Measurements from ENCODE around the gene CFAP47.

Gene CFAP47

DNA sequence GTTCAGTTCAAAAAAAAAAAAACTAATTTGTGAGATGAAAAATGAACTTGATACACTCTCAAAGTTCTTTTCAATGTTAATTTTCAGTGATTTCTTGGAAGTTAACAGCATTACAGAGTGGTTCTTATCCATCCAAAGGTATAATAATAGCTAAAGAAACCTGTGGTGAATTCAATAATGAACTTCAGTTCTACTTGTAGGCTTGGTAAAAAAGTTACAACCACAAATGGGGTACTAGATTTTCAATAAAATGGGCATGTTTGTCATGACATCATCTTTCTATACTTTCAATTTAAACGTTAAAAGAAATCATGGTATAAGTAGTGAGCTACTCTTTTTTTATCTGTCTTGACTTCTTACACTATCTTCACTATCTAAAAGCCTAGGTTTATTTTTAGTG lies 424.8 kb downstream of the CFAP47 start:
- DNase-seq: no peak
- Histone ChIP-seq H3K36me3 (replicated peaks) (no peaks in the 10 kb centered on the region), H3K27ac (no peak overlapping the region), H3K27me3 (replicated peaks) (no peaks in the 10 kb centered on the region), H3K4me3 (ENCODE audit: low read depth, low read length) (no peak overlapping the region)
- TF ChIP-seq, protein P1, sequence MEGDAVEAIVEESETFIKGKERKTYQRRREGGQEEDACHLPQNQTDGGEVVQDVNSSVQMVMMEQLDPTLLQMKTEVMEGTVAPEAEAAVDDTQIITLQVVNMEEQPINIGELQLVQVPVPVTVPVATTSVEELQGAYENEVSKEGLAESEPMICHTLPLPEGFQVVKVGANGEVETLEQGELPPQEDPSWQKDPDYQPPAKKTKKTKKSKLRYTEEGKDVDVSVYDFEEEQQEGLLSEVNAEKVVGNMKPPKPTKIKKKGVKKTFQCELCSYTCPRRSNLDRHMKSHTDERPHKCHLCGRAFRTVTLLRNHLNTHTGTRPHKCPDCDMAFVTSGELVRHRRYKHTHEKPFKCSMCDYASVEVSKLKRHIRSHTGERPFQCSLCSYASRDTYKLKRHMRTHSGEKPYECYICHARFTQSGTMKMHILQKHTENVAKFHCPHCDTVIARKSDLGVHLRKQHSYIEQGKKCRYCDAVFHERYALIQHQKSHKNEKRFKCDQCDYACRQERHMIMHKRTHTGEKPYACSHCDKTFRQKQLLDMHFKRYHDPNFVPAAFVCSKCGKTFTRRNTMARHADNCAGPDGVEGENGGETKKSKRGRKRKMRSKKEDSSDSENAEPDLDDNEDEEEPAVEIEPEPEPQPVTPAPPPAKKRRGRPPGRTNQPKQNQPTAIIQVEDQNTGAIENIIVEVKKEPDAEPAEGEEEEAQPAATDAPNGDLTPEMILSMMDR (IDR thresholded peaks at IDR 0.05; ENCODE audit: low read depth, low read length, missing control alignments): no peak
- in situ Hi-C loops (cut with HindIII; ENCODE audit: low pct_ligation_motif_present, low sequenced_read_pairs): no loop called here

DNA sequence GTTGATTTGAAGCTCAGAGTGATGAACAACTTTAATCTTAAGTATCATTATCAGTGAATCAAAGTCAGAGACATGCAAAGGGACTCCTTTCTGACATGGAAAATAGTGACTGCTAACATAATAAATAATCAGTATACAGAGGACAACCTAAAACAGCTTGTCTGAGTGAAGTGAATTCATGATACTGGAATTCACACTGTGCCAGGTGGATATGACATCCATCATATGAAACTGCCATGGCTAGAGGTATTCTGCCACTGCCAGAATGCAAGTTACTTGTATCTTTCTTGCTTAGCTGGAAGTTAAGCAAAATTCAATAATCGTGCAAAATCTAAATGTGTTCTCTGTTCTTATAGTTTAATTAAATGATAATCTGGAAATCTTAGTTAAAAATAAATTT lies 429.0 kb downstream of the CFAP47 start:
- no peak for DNase-seq
- in situ Hi-C loops (cut with HindIII; ENCODE audit: low pct_ligation_motif_present, low sequenced_read_pairs): no loop called here
- TF ChIP-seq, protein P1 (IDR thresholded peaks at IDR 0.05; ENCODE audit: low read depth, low read length, missing control alignments): no peak

DNA sequence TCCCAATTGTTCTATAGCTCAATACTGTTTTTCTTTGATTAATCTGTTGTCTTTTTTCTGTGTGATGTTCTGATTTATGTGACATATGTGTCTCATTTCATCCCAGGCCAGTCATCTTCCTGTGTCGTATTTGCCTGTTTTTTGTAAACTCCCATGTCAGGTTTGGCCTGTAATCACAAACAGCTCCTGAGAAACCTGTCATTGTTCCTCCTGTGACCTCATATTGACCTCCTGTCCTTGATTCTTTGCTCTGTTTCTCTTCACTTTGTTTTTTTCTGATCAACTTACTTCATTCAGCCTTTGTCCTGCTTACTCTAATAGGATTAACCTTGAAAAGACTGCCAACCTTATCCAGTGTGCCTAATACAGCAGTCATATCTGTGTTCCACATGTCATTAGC lies 438.3 kb downstream of the CFAP47 start:
- TF ChIP-seq, protein P1 (IDR thresholded peaks at IDR 0.05; ENCODE audit: low read depth, low read length, missing control alignments): no peak

More for the DNA sequence above, 429.0 kb downstream of the CFAP47 start:
- Histone ChIP-seq H3K4me3 (ENCODE audit: low read depth, low read length) (no peak overlapping the region), H3K27me3 (replicated peaks) (no peaks in the 10 kb centered on the region), H3K36me3 (replicated peaks) (no peaks in the 10 kb centered on the region), H3K27ac (no peak overlapping the region)

DNA sequence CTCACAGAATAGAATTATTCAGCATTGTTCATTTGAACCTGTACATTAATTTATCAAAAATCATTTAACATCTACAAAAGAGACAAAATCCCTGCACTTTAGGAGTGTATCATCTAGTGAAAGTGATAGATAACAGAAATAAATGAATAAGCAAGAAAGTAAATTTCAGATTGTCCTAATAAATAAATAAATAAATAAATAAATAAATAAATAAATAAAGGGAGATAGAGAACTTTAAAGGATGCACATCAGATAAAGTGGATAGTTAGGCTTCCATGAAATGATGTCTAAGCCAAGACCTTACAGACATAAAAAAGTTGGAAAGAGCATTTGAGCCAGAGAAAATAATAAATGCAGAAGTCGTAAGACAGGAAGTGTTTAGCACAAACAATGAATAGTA lies 444.7 kb downstream of the CFAP47 start:
- TF ChIP-seq, protein P1 (IDR thresholded peaks at IDR 0.05; ENCODE audit: low read depth, low read length, missing control alignments): no peak
- Histone ChIP-seq H3K4me3 (ENCODE audit: low read depth, low read length) (no peak overlapping the region), H3K27ac (no peak overlapping the region), H3K27me3 (replicated peaks) (no peaks in the 10 kb centered on the region), H3K36me3 (replicated peaks) (no peaks in the 10 kb centered on the region)
- in situ Hi-C loops (cut with HindIII; ENCODE audit: low pct_ligation_motif_present, low sequenced_read_pairs): no loop called here
- no peak for DNase-seq

More for the DNA sequence above, 438.3 kb downstream of the CFAP47 start:
- Histone ChIP-seq H3K27me3 (replicated peaks) (no peaks in the 10 kb centered on the region), H3K27ac (no peak overlapping the region), H3K4me3 (ENCODE audit: low read depth, low read length) (no peak overlapping the region), H3K36me3 (replicated peaks) (no peaks in the 10 kb centered on the region)
- in situ Hi-C loops (cut with HindIII; ENCODE audit: low pct_ligation_motif_present, low sequenced_read_pairs): no loop called here
- DNase-seq: no peak

DNA sequence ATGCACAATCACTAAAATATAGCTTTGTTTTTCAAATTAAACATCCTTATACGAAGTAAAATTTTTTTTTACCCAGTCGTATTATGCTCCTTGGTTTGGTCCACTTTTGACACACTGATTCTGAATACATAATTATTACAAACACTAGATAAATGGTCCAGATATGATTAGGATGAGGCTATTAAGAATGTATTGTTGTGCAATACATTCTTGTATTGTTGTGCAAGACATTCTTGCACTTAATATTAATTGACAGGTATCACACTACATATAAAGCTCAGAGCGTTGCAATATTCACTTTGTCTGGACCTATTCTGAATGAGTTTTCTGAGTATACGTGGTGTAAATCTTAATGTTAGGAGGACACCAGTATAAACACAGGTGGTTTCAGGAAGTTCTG lies 464.0 kb downstream of the CFAP47 start:
- TF ChIP-seq, protein P1 (IDR thresholded peaks at IDR 0.05; ENCODE audit: low read depth, low read length, missing control alignments): no peak
- in situ Hi-C loops (cut with HindIII; ENCODE audit: low pct_ligation_motif_present, low sequenced_read_pairs): no loop called here
- no peak overlapping the region for H3K27ac ChIP-seq
- DNase-seq: no peak
- H3K36me3 ChIP-seq (replicated peaks): no peaks in the 10 kb centered on the region
- H3K4me3 ChIP-seq (ENCODE audit: low read depth, low read length): no peak overlapping the region
- H3K27me3 ChIP-seq (replicated peaks): no peaks in the 10 kb centered on the region

DNA sequence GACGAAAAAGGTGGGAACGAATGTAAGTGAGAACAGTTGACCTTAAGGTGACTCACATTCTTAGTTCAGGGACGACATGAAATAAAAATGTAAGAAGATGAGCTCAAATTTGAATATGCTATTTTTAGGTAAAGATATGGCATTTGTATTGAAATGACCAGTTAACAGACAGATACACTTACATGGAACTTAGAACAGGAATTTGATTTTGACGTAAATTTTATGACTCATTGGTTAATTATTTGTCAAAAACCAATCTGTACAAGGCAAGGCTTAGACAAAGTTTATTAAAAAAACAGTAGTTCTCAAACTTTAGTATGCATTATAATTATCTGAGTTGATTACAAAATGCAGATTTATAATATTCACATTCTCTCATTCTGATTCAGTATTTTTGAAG lies 469.4 kb downstream of the CFAP47 start:
- H3K36me3 ChIP-seq (replicated peaks): no peaks in the 10 kb centered on the region
- H3K27me3 ChIP-seq (replicated peaks): no peaks in the 10 kb centered on the region
- in situ Hi-C loops (cut with HindIII; ENCODE audit: low pct_ligation_motif_present, low sequenced_read_pairs): no loop called here
- DNase-seq: no peak
- no peak overlapping the region for H3K27ac ChIP-seq
- H3K4me3 ChIP-seq (ENCODE audit: low read depth, low read length): no peak overlapping the region
- TF ChIP-seq, protein P1 (IDR thresholded peaks at IDR 0.05; ENCODE audit: low read depth, low read length, missing control alignments): no peak
